ENCODE data around the gene BOD1.
"Not testable (repeated sequence)": the region's sequence is repeated elsewhere in the genome, so short reads cannot be mapped to it uniquely, and the experiment has no call there.

The BOD1 gene

DNA sequence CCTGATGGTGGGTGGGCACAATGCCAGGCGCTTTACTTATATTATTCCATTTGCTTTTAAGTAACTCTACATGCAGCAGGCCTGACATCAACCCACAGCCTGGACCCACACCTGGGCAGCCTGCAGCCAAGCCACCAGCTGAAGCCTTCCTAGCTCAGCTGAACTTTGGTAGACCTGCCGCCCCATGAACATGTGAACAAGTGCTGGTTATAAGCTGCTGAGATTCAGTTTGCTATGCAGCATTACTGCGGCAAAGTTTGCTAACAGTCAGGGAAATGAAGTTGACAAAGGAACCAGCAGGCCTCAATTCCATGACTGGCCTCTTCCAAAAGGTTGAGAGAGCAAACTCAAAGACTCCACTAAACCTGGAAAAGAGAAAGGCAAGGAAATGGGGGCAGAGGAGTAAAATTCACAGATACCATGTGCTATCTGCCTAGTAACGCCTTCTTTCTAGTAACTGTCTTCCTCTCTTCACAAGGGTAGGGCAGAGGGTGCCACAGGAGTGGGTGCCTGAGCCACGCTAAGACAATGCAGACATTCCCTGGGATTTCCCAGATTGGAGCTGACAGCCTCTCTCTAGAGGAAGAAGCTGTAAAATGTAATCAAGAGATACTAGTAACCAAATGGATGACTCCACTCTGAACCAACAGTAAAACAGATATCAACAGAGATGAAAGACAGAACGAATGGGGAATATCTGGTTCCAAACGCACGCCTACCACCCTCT lies 2.9 kb downstream of the BOD1 start:
- no peak for DNase-seq

DNA sequence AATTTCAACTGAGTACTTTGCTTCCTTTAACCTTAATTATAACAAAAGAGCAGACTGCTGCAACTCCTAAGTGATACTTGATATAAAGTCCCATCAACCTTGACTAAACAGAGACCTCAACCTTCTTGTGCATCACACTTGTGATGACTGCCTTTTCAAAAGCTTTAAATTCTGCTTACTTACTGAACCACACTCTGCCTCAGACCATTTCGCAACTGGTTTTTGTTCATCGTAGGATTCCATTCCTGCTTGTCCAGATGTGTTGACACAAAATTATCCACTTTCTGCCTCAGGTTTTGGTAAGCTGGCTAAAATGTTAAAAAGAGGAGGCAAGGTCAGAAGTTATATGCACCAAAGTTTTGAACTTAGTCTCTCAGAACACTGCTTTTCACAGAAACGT lies 3.5 kb downstream of the BOD1 start:
- no peak for DNase-seq

GRCh38 chr5:173611706-173612105 lies 4.7 kb downstream of the BOD1 start:
- no peak for DNase-seq

GRCh38 chr5:173604141-173604540 lies 12.3 kb downstream of the BOD1 start:
- no peak for DNase-seq

- DNase-seq = no peak
These were observed 14.0 kb downstream of the BOD1 start for GRCh38 chr5:173602423-173602822.

GRCh38 chr5:173598686-173599085 lies 17.8 kb downstream of the BOD1 start:
- no peak for DNase-seq

- DNase-seq = no peak
These were observed 19.1 kb downstream of the BOD1 start for GRCh38 chr5:173597304-173597703.

GRCh38 chr5:173595841-173596240 lies 20.6 kb downstream of the BOD1 start:
- no peak for DNase-seq

- DNase-seq = no peak
These were observed 22.4 kb downstream of the BOD1 start for GRCh38 chr5:173594061-173594460.

DNA sequence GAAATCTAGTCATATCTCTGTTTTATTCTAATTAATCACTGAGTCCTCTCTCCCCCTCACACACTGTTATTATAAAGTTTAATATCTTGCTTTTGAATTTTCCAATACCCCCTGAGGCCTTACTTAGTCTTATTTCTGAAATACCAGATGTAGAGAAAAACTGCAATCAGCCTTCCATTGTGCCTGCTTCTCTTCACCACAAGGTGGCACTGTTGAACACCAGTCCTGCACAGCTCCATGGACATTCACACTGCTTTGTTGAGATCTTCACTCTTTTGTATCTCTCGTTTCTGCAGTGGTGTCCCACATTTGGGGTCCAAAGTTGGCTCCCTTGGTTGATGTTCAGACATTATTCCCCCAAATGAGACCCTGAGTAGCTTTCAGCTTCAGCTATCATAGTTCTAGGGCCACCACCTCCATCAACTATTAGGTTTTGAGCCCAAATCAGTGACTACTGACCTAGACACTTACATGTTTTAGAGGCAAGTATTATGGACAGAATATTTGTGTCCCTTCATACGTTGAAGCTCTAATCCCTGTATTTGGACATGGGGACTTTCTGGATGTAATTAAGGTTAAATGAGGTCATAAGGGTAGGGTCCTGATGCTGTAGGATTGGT lies 24.3 kb downstream of the BOD1 start:
- DNase-seq = no peak

GRCh38 chr5:173591056-173591514 lies 25.4 kb downstream of the BOD1 start:
- no peak for DNase-seq

GRCh38 chr5:173590436-173591055 lies 25.9 kb downstream of the BOD1 start:
- no peak for DNase-seq

DNA sequence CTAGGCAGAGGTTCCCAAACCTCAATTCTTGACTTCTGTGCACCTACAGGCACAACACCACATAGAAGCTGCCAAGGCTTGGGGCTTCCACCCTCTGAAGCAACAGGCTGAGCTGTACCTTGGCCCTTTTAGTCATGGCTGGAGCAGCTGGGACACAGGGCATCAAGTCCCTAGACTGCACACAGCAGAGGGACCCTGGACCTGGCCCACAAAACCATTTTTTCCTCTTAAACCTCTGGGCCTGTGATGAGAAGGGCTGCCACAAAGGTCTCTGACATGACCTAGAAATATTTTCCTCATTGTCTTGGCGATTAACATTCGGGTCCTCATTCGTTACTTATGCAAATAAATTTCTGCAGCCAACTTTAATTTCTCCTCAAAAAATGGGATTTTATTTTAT lies 30.3 kb downstream of the BOD1 start:
- DNase-seq = not testable (repeated sequence)

DNA sequence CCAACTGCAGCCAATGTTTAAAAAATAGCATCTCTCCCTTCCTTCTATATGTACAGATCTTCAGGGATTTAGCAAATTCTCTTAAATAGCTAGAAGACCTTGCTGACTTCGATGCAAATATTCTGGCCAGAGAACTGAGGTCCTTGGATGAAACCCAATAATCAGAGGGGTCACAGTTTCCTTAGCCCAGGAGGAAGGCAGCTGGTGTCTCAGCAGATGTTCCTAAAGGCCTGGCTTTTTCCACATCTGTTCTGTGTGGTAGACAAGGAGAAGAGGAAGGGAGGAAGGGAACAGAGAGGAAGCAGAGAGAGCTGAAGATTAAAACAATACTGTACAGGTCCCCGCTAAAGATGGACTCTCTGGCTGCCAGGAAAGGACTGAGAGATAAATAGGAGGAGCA lies 33.1 kb downstream of the BOD1 start:
- no peak for DNase-seq

DNA sequence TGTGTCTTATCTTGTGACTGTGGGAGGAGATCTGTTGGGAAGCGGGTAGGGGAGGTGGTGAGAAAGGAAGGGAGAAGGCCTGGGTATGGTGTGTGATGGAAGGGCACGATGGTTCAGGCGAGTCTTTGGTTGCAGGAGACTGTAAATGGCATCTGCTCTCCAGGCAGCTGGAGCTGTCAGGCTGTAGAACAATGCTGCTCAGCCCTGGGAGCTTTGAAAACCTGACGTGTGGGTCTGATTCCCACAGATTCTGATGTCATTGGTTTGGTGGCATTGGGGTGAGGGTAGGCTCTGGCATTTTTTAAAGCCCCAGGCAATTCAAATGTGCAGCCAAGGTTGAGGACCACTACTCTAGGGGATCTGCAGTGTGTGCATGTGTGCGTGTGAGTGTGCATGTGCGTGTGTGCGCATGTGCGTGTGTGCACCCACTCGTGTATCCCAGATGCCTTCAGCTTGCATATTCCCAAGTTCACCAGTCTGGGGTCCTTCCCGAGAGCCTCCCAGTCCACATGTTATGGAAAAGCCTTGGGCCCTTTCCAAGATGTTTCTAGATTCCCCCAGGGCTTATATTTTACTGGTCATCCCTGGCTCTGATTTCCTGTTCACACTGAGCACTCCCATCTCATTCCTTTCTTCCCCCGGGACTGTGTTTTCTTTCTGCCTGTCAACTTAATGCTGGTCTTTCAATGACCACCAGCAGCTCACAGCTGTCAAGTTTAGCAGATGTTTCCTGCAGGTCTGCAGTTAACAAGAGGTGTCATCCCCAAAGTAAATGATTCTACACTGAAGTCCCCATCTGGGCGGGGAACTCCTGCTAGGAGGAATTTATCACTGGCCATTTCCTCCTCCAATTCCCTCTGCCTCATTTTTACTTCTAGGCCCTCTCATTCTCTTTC lies 34.0 kb downstream of the BOD1 start:
- DNase-seq = no peak

DNA sequence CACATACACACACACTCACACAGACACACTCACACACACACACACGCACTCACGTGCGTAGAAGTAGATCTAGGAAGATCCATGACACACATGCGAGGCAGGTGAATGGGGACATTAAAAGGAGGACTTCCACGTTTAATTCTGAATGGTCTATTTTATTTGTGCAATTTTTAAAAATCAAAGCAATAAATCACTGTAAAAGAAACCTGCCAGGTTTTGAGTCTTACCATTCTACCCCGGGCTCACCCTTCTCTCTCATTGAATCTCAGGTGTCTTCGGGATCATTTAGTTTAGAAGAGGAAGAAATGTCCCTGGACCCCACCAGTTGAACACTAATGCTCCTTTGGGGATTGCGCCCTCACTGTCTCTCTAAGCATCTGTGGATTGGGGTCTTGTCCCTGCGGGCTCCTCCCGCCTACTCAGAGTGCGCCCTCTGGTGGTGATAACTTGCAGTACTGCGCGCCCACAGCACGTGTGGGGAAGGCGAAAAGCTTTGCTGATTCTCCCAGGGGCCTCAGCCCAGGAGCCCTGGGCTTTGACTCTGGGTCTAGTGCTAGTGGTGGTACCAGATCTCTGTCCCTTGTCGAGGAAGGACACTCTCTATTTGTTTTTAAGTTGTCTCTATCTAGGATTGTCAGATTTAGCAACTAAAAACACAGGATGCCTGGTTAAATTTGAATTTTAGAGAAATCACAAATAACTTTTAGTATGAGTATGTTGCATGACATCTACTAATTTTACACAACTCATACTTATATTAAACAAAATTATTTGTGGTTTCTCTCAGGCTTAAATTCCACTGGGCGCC lies 34.8 kb downstream of the BOD1 start:
- DNase-seq = no peak

DNA sequence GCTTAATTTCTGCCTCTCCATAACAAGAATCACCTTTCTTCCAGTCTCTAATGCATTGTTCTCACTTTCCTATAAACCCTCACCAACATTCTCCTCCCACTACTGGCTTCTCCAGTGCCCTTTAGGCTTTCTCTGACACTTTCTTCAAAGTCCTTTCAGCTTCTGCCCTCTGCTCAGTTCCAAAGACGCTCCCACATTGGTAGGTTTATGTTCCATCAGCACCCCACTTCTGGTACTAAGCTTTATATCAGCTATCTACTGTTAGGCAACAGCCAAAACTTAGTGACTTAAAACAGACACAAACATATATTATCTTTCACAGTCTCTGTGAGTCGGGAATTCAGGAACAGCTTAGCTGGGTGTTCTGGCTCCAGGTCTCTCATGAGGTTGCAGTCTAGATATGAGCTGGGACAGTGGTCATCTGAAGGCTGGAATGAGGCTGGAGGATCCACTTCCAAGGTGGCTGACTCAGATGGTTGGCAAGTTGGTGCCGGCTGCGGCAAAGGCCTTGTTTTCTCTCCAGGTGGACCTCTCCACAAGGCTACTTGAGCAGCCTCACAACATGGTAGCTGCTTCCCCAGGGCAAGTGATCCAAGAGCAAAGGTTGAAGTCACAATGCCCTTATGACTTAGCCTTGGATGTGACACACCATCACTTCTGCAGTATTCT lies 37.4 kb downstream of the BOD1 start:
- no peak for DNase-seq

- DNase-seq = no peak
These were observed 38.6 kb downstream of the BOD1 start for GRCh38 chr5:173577817-173578216.

DNA sequence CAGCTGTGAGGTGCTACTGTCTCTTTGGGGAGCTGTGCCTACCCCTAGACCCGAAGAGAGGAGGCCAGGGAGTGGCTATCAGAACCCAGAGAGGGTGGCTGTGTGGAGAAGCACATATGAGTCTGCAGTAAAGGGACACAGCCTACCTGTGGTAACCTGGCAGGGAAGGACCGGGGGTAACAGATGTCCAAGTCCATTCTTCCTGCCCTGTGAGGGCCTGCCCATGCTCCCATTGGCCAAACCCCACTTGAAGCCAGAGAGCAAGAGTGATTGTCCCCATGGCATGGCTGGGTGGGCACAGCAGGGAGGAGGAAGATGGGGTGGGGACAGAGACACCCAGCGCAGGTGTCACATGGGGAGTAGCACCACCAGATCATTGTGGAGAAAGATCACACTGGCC lies 39.3 kb downstream of the BOD1 start:
- no peak for DNase-seq

- DNase-seq = no peak
These were observed 40.5 kb downstream of the BOD1 start for GRCh38 chr5:173575985-173576384.

GRCh38 chr5:173574983-173575382 lies 41.5 kb downstream of the BOD1 start:
- DNase-seq = no peak

Measured in NCI-H1105 (cell line).